Adrenal gland (tissue), 12 donors: ENCODE measurements around the gene SLC1A1. TPM values are rescaled to one million over a fixed set of nuclear protein-coding genes. Genes with fewer than 3 reads are reported as not detected.

Source experiments
- DNase-seq, 7 donors: peaks; one replicate each; pipeline ENCODE4 v3.0.0-alpha.2; 2019 to 2020
- H3K27ac ChIP-seq, 5 donors: fragments of 200-600 bp; sonication (generic) in 4 of 5; 1 replicate in 3 of 5; 2 replicates in 2 of 5; pipeline versions ENCODE4 v1.5.1 to v1.8.0; 2016 to 2020; ENCODE audit warnings: mild to moderate bottlenecking in 1 of 5
- H3K27me3 ChIP-seq: fragments of 200-600 bp; 2 replicates; pipeline ENCODE4 v1.8.0; 2021
- H3K36me3 ChIP-seq, 2 donors: fragments of 200-600 bp; replicated peaks in 1 of 2; 1 replicate in 1 of 2; 2 replicates in 1 of 2; pipeline versions ENCODE4 v1.5.1 to v1.8.0; 2018 to 2022
- H3K4me1 ChIP-seq, 2 donors: fragments of 200-600 bp; replicated peaks in 1 of 2; 1 replicate in 1 of 2; 2 replicates in 1 of 2; pipeline versions ENCODE4 v1.5.1 to v1.8.0; 2018 to 2021
- H3K4me3 ChIP-seq, 4 donors: fragments of 200-600 bp; sonication (generic) in 3 of 4; one replicate each; pipeline ENCODE4 v1.5.1; 2016 to 2018
- H3K9me3 ChIP-seq, 3 donors: fragments of 200-600 bp; sonication (generic) in 1 of 3; replicated peaks in 1 of 3; 1 replicate in 2 of 3; 2 replicates in 1 of 3; pipeline versions ENCODE4 v1.5.1 to v1.8.0; 2016 to 2021
- CTCF ChIP-seq, 6 experiments: fragments of 450-650 bp in 4 of 6; fragments of 200-600 bp in 2 of 6; sonication (generic) in 1 of 6; IDR thresholded peaks; 1 replicate in 5 of 6; 2 replicates in 1 of 6; pipeline versions ENCODE4 v1.5.1 to v1.8.0; 2016 to 2021; ENCODE audit warnings: antibody characterized with exemption in 6 of 6, mild to moderate bottlenecking in 2 of 6, moderate library complexity in 1 of 6
- POLR2A ChIP-seq, 2 donors: fragments of 450-650 bp; IDR thresholded peaks; one replicate each; pipeline ENCODE4 v1.6.1; 2017; ENCODE audit warnings: antibody characterized with exemption in 2 of 2, mild to moderate bottlenecking in 2 of 2, moderate library complexity in 1 of 2
- WGBS, 4 donors: extraction: QIAGEN DNeasy Blood & Tissue Kit in 2 of 4; methylation state at CpG; one replicate each; pipeline versions ENCODE4 v1.1.5 to v1.1.7; 2013 to 2017; 5-methylcytosine and 5-hydroxymethylcytosine counted together
- intact Hi-C, 2 donors: fragments of 100-400 bp; cut with DNase I; formaldehyde crosslinking; loops; one replicate each; pipeline versions ENCODE4 v1.14.1 to v1.15.0; 2022 to 2023
- polyA plus RNA-seq, 3 donors: library from polyadenylated mRNA; stranded (reverse); fragments of 200-250 nt in 2 of 3; fragments of 350-450 nt in 1 of 3; fragmentation: Illumina TruSeq in 1 of 3; extraction: RNeasy Lipid Tissue Mini Kit (QIAGEN cat#74804) in 1 of 3; gene quantifications; one replicate each; pipeline ENCODE4 v1.2.3, GENCODE V29; 2013 to 2014
- total RNA-seq, 9 donors: library from RNA; depleted of rRNA in 4 of 9; stranded (reverse); fragments of >200 nt in 4 of 9; fragments of 120-200 nt in 1 of 9; fragmentation: NEBNext Ultra II Directional in 1 of 9; extraction: Animal tissue kit (Norgen Biotek cat#: 25700) in 1 of 9; gene quantifications; one replicate each; pipeline versions ENCODE4 v1.1.0 to v1.2.4, GENCODE V29; 2013 to 2023
- donor health status: healthy with polysubstance abuse.
- donor health status: Bipolar disorder and iron deficiency.
- donor health status: DM: yes; HTN: yes; CAD: no.
- donor health status: DM: no; HTN: no; CAD: no.
- donor health status: DM: no; HTN: no; CAD: no.
- donor health status: DM: yes; HTN: yes; CAD: no.

Gene SLC1A1
- total and polyA plus RNA-seq, 12 donors = 0.68 to 4.9 (median 1.7) TPM

GRCh38 chr9:4594994-4595393, 104.7 kb downstream of the SLC1A1 start:
- intact Hi-C loops = loop anchor here in 1 of 2 donors (5.0 kb wide), 1 partner anchor 247 kb away; no protein-coding TSS in a partner anchor
- no peak for DNase-seq
- 54 to 86% (median 76%) methylated on average over 2 of the region's 2 CpGs for WGBS, 4 donors
- H3K36me3 ChIP-seq = no peaks in the 10 kb centered on the region
- TF ChIP-seq POLR2A (IDR thresholded peaks at IDR 0.05) (no peak), CTCF (IDR thresholded peaks at IDR 0.05) (no peak)
- no peaks in the 10 kb centered on the region for H3K9me3 ChIP-seq
- peaks cover 0 to 7% of the 10 kb centered on the region in 2 donors for H3K4me1 ChIP-seq
- no peaks in the 10 kb centered on the region for H3K27me3 ChIP-seq
- no peak overlapping the region for H3K4me3 ChIP-seq
- H3K27ac ChIP-seq = no peak overlapping the region

- intact Hi-C loops = no loop called here
- H3K27ac ChIP-seq = peak overlapping the region in 1 of 5 donors; percentile 25
These were observed 106.1 kb downstream of the SLC1A1 start for GRCh38 chr9:4596165-4596922.

GRCh38 chr9:4600368-4600767, 110.1 kb downstream of the SLC1A1 start:
- Histone ChIP-seq H3K9me3 (no peaks in the 10 kb centered on the region), H3K36me3 (no peaks in the 10 kb centered on the region), H3K4me1 (peaks cover 0 to 7% of the 10 kb centered on the region in 2 donors), H3K27ac (no peak overlapping the region), H3K4me3 (no peak overlapping the region), H3K27me3 (no peaks in the 10 kb centered on the region)
- intact Hi-C loops = no loop called here
- DNase-seq = no peak
- TF ChIP-seq CTCF (IDR thresholded peaks at IDR 0.05) (no peak), POLR2A (IDR thresholded peaks at IDR 0.05) (no peak)
- WGBS, 4 donors = 73 to 82% (median 77%) methylated on average over 1 of the region's 1 CpG

More at GRCh38 chr9:4596165-4596922, 106.1 kb downstream of the SLC1A1 start:
- TF ChIP-seq CTCF (IDR thresholded peaks at IDR 0.05) (no peak), POLR2A (IDR thresholded peaks at IDR 0.05) (no peak)
- Histone ChIP-seq H3K27me3 (no peaks in the 10 kb centered on the region), H3K4me3 (no peak overlapping the region), H3K4me1 (peaks cover 0 to 7% of the 10 kb centered on the region in 2 donors), H3K36me3 (no peaks in the 10 kb centered on the region), H3K9me3 (no peaks in the 10 kb centered on the region)
- 62 to 70% (median 68%) methylated on average over 11 of the region's 11 CpGs for WGBS, 4 donors
- DNase-seq = no peak

GRCh38 chr9:4603830-4604229, 113.6 kb downstream of the SLC1A1 start:
- H3K9me3 ChIP-seq = no peaks in the 10 kb centered on the region
- H3K36me3 ChIP-seq = no peaks in the 10 kb centered on the region
- no peak for TF ChIP-seq POLR2A (IDR thresholded peaks at IDR 0.05)
- no peak for TF ChIP-seq CTCF (IDR thresholded peaks at IDR 0.05)
- DNase-seq = no peak
- H3K4me1 ChIP-seq = no peaks in the 10 kb centered on the region
- no peaks in the 10 kb centered on the region for H3K27me3 ChIP-seq
- intact Hi-C loops = no loop called here
- no peak overlapping the region for H3K27ac ChIP-seq
- H3K4me3 ChIP-seq = no peak overlapping the region
- WGBS, 4 donors = 88 to 93% (median 89%) methylated on average over 5 of the region's 5 CpGs
